HG03108 (cell line): ENCODE measurements around the gene ELOB.

Source experiments
- ATAC-seq: cut with Tn5 transposase; IDR thresholded peaks from one replicate; pipeline ENCODE4 v1.9.1; 2021; ENCODE audit warnings: moderate library complexity; ENCODE audit not compliant: unreplicated experiment

ELOB gene

DNA sequence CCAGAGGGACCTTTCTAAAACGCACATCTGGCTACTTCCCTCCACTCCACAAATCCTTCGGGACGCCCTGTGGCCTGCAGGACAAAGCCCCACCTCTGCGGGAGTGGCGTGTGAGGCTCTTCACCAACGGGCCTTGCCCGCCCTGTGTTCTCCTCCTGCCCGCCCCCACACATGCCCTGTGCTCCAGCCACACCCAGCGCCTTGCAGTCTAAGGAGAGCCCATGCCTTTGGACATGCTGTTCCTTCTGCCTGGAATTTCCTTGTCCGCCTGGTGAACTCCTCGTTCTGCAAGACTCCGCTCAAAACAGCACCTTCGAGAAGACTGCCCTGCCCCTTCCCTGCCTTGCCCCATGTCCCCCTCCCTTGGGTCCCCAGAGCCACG, 7.4 kb downstream of the ELOB start:
- no peak for ATAC-seq

DNA sequence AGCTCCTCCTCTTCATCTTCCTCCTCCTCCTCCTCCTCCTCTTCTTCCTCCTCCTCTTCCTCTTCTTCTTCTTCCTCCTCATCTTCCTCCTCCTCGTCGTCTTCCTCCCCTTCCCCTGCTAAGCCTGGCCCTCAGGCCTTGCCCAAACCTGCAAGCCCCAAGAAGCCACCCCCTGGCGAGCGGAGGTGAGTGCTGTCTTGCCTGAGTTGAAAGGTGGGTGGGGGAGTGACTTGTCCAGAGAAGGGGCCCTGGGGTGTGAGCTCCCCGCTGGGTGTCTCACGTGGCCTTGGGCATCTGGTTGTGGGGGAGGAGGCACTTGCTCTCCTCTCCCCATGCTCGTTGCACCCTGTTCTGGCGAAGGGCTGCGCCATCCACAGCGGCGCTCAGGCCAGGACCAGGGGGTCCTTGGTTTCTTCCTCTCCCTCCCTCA, 8.0 kb downstream of the ELOB start:
- ATAC-seq: no peak

DNA sequence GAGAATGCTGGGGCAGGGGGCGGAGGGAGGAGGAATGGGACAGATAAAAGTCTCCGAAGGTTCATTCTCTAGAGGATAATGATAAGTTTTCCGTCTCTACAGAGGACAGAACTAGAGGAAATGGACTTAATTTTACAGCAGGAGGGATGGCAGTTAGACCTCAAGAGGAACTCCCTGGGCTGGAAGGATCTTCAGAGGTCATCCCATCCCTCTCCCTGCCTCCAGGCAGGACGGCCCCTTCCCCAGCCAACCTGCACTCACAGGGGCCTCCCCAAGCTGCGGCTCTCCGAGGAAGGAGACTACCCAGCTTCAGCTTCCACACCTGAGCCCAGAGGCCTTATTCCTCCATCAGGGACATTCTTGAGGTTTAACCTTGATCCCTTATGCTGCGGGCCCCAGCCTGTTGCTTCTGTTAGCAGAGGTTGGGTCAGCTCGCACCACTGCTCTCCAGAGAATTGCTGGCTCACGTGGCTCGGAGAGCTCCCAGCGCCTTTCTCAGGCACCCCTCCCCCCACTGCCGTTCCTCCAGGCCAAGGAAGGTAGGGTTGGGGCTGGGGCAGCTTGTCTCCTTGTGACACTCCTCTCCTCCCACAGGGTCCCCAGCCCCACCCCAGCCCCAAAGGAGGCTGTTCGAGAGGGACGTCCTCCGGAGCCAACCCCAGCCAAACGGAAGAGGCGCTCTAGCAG, 8.5 kb downstream of the ELOB start:
- ATAC-seq: no peak

DNA sequence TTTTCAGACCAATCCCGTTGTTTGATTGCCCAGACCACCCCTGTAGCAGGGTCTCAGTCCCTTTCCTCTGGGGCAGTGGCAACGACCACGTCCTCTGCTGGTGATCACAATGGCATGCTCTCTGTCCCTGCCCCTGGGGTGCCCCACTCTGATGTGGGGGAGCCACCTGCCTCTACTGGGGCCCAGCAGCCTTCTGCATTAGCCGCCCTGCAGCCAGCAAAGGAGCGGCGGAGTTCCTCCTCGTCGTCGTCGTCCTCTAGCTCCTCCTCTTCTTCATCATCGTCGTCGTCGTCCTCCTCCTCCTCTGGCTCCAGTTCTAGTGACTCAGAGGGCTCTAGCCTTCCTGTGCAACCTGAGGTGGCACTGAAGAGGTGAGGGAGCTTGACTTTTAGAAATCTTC, 9.2 kb downstream of the ELOB start:
- ATAC-seq: no peak

DNA sequence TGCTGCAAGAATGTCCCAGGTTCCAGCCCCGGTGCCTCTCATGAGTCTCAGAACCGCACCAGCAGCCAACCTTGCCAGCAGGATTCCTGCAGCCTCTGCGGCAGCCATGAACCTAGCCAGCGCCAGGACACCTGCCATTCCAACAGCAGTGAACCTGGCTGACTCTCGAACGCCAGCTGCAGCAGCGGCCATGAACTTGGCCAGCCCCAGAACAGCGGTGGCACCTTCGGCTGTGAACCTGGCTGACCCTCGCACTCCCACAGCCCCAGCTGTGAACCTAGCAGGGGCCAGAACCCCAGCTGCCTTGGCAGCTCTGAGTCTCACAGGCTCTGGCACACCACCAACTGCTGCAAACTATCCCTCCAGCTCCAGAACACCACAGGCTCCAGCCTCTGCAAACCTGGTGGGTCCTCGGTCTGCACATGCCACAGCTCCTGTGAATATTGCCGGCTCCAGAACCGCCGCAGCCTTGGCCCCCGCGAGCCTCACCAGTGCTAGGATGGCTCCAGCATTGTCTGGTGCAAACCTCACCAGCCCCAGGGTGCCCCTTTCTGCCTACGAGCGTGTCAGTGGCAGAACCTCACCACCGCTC, 9.8 kb downstream of the ELOB start:
- ATAC-seq: no peak

DNA sequence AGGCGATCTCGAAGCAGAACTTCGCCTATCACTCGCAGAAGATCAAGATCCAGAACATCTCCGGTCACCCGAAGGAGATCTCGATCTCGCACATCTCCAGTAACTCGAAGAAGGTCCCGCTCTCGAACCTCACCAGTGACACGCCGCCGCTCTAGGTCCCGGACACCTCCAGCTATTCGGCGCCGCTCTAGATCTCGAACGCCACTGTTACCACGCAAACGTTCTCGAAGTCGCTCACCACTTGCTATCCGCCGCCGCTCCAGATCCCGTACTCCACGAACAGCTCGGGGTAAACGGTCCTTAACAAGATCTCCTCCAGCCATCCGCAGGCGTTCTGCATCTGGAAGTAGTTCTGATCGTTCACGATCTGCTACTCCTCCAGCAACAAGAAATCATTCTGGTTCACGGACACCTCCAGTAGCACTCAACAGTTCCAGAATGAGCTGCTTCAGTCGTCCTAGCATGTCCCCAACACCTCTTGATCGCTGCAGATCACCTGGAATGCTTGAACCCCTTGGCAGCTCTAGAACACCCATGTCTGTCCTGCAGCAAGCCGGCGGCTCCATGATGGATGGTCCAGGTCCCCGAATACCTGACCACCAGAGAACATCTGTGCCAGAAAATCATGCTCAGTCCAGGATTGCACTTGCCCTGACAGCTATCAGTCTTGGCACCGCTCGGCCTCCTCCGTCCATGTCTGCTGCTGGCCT, 10.5 kb downstream of the ELOB start:
- ATAC-seq: no peak

DNA sequence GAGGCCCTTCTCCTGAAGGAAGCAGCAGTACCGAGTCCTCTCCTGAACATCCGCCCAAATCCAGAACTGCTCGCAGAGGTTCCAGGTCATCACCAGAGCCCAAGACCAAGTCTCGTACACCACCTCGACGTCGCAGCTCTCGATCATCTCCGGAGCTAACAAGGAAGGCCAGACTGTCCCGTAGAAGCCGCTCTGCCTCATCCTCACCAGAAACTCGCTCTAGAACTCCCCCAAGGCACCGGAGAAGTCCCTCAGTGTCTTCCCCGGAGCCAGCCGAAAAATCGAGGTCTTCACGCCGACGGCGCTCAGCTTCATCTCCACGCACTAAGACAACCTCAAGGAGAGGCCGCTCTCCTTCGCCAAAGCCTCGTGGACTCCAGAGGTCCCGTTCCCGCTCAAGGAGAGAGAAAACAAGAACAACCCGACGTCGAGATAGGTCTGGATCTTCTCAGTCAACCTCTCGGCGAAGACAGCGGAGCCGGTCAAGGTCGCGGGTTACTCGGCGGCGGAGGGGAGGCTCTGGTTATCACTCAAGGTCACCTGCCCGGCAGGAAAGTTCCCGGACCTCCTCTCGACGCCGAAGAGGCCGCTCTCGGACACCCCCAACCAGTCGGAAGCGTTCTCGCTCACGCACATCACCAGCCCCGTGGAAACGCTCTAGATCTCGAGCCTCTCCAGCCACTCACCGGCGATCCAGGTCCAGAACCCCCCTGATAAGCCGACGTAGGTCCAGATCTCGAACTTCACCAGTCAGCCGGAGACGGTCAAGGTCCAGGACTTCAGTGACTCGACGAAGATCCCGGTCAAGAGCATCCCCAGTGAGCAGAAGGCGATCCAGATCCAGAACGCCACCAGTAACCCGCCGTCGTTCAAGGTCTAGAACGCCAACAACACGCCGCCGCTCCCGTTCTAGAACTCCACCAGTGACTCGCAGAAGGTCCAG, 11.3 kb downstream of the ELOB start:
- ATAC-seq: no peak

DNA sequence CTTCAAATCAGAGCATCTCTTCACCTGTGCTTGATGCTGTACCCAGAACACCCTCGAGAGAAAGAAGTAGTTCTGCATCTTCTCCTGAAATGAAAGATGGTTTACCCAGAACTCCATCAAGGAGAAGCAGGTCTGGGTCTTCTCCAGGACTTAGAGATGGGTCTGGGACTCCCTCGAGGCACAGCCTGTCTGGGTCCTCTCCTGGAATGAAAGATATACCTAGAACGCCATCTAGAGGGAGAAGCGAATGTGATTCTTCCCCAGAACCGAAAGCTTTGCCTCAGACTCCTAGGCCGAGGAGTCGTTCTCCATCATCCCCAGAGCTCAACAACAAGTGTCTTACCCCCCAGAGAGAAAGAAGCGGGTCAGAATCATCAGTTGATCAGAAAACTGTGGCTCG, 12.4 kb downstream of the ELOB start:
- no peak for ATAC-seq

DNA sequence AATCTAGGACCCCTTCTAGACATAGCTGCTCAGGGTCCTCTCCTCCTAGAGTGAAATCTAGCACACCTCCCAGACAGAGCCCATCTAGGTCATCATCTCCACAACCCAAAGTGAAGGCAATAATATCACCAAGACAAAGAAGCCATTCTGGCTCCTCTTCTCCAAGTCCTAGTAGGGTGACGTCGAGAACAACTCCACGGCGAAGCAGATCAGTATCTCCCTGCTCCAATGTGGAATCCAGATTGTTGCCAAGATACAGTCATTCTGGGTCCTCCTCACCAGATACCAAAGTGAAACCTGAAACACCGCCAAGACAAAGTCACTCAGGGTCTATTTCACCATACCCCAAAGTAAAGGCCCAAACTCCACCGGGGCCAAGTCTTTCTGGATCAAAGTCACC, 13.9 kb downstream of the ELOB start:
- ATAC-seq: no peak

DNA sequence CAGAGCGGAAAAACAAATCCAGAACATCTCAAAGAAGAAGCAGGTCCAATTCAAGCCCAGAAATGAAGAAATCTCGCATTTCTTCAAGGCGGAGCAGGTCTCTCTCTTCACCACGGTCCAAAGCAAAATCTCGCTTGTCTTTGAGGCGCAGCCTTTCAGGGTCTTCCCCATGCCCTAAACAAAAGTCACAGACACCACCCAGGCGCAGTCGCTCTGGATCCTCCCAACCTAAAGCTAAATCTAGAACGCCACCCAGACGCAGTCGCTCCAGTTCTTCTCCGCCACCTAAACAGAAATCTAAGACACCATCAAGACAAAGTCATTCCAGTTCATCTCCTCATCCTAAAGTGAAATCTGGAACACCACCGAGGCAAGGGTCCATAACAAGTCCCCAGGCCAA, 14.4 kb downstream of the ELOB start:
- no peak for ATAC-seq

DNA sequence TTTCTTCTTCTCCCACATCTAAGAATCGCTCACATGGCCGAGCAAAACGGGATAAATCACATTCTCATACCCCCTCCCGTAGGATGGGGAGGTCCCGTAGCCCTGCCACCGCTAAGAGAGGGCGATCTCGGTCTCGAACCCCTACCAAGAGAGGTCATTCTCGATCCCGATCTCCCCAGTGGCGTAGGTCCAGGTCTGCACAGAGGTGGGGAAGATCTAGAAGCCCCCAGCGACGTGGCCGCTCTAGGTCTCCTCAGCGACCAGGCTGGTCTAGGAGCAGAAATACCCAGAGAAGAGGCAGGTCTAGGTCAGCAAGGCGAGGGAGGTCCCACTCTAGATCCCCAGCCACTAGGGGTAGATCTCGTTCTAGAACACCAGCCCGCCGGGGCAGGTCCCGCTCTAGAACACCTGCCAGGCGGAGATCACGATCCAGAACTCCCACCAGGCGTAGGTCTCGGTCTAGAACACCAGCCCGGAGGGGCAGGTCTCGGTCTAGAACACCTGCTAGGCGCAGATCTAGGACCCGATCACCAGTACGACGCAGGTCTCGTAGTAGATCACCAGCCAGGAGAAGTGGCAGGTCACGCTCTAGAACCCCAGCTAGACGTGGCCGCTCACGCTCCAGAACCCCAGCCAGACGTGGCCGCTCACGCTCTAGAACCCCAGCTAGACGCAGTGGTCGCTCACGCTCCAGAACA, 15.0 kb downstream of the ELOB start:
- no peak for ATAC-seq

DNA sequence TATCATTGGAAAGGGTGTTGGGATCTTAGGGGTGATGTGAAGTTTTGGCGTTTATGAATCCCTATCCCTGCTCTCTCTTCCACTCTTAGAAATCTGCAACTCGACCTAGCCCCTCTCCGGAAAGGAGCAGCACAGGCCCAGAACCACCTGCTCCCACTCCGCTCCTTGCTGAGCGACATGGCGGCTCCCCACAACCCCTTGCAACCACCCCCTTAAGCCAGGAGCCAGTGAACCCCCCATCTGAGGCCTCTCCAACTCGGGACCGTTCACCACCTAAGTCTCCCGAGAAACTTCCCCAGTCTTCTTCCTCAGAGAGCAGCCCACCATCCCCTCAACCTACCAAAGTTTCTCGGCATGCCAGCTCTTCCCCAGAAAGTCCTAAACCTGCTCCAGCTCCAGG, 15.6 kb downstream of the ELOB start:
- no peak for ATAC-seq

DNA sequence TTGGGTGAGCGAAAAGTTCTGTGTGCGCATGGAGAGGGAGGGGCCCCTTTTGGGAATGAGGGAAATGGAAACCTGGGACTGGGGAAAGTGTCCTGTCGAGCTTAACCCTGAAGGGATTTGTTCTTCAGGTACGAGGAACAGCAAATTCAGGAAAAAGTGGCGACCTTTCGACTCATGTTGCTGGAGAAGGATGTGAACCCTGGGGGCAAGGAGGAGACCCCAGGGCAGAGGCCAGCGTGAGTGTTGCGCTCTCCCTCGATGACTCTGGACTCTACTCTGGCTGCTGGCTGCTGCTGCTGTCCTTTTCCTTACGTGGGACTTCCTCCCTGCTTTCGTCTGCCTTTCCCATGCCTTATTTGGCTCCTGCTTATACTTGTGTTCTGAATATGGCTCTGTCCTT, 19.7 kb downstream of the ELOB start:
- no peak for ATAC-seq

DNA sequence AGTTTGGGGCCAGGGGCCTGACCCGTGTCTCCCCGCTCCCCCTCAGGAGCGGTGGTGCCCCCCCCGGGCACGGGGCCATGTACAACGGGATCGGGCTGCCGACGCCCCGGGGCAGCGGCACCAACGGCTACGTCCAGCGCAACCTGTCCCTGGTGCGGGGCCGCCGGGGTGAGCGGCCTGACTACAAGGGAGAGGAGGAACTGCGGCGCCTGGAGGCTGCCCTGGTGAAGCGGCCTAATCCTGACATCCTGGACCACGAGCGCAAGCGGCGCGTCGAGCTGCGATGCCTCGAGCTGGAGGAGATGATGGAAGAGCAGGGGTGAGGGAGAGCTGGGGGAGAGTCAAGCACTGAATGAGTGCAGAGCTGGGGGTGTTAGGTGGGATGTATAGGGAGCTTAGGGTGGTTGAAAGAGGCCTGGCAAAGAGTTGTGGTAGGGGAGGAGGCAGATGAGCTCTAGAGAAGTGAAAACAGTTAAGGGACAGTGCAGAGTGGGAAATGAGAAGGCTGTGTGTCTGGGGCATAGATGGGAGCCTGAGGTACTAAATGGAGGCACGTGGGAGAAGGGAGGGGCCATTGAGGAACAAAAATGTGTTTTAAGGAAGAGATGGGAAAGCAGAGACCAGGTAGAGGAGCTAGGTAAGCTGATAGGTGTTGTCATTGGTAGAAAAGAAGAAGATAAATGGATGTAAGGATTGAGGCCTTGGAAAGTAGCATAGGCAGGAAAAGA, 20.6 kb downstream of the ELOB start:
- no peak for ATAC-seq

DNA sequence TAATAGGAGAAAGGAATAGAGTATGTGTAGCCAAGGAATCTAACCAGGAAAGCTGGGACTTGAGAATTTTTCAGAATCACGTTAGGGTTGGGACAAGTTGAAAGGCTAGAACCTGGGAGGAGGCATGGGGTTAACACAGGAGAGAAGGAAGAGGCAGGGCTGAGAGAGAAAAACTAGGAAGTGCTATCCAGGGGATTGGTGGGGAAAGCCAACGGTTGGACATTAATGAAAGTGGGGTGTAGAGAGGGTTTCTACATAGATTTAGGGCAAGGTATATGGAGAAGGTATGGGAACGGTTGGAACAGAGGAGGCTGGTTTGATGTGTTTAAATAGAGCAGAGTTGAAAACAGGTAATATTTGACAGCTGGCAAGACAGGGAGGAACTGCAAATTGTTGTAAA, 21.9 kb downstream of the ELOB start:
- ATAC-seq: no peak

DNA sequence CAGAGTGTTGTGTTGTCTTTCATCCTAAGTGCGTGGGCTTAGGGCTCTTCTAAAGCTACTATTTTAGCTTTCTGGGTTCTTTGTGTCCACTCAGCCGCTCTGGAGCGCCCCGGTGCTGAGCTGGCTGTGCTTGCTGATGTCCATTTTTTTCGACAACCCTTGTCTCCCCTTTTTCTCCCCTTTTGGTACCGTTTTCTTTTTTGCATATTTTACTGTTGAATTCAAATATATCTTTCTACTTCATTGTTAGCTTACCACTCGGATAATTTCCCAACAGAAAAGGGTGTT, 23.4 kb downstream of the ELOB start:
- no peak for ATAC-seq

DNA sequence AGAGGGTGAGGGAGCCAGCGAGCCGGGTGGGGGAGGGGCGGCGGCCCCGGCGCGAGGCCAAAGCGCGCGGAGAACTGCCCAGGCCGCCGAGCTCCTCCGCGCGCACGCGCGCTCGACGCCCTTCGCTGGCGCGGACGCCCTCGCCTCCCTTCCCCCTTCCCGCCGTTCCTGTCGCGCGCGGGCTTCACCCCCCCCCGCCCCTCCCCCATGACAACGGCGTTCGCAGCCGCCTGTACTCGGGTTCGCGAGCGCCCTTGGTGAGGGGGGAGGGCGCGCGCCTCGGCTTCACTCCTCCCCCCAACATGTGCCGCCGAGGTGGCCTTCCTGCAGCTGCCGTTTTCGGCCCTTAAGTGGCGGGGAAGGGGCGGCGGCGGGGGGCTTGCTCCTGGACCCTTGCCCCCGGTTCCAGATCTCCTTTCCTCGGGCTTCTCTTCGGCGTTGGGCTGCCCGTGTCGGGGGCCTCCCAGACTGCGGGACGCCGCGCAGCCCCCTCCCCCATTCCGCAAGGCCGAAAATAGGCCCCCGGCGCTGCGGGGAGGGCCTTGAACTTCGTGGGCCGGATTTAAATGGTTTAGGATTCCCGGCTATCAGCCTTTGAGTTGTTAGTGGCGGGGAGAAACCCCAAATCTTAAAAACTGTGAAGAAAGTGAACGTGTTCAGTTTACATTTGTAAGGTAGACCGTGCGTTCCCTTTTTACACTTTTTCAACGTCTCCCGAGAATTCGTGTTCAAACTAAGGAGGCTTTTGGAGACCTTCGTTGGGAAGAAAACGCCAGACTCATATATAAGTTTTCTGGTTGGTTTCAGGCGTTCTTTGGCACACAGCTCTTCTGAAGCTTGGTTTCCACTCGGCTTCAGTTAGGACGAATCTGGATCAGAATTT, 24.0 kb downstream of the ELOB start:
- peak; percentile 27 for ATAC-seq

DNA sequence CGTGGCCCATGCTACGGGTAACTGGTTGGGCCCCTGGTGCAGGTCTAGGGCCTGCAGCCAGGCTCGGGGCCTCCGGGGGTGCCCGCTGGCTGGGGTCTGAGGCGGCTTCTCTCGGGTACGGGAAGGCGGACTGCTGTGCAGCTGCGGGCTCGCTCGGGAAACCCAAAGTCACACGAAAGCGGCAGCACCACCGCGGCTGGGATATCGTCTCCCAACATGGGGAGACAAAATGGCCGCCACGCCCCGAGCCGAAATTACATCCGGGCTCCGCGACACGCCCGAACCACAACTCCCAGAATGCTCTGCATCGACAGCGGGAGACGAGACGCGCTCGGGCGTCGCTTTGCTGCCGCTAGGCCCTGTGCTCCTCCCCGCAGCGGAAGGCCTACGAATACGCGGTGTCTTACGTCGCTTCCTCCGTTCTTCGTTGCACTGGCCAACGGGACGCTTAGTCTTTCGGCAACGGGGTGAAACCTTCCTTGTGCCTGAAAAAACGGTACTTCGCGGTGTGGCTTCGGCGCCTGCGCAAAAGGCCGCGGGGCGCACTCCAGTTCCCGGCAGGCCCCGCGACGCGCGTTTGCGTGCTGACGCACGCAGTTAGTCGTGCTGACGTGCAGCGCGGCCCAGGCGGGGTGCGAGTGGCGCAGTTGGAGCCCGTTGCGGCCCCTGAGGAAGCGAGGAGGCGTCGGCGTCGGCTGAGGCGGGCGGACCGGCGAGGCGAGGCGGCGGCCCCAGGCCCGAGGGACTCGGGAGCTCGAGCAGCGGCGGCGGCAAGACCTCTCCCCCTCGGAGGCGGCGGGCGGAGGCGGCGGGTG, 24.8 kb downstream of the ELOB start, which contains the start of gene SRRM2:
TSS of gene SRRM2 (plus strand) at position 604 of the 815 bp plus-strand sequence. CDS start 3,727 bp downstream, outside the sequence.
- ATAC-seq: peak; percentile 79
